IPS DF 4.7 (cell line): ENCODE data around the gene RAI1.

Experiments used
- DNase-seq: peaks from one replicate; pipeline ENCODE4 v3.0.0-alpha.2; 2013; ENCODE audit warnings: low spot score; ENCODE audit errors: extremely low read depth

RAI1 gene

GRCh38 chr17:17783116-17783824 is 102.0 kb downstream of the RAI1 start:
- DNase-seq = no peak

- no peak for DNase-seq
Measured at GRCh38 chr17:17783825-17784656, 102.8 kb downstream of the RAI1 start.

GRCh38 chr17:17784657-17785267 is 103.5 kb downstream of the RAI1 start:
- DNase-seq = no peak

- no peak for DNase-seq
Measured at GRCh38 chr17:17785407-17785806, 104.1 kb downstream of the RAI1 start.

GRCh38 chr17:17786998-17787397 is 105.7 kb downstream of the RAI1 start:
- DNase-seq = no peak

GRCh38 chr17:17787568-17787967 is 106.3 kb downstream of the RAI1 start:
- DNase-seq = no peak

GRCh38 chr17:17788967-17789366 is 107.7 kb downstream of the RAI1 start:
- no peak for DNase-seq

GRCh38 chr17:17789410-17789809 is 108.2 kb downstream of the RAI1 start:
- no peak for DNase-seq

- DNase-seq = no peak
Measured at GRCh38 chr17:17789828-17790636, 108.8 kb downstream of the RAI1 start.

- DNase-seq = no peak
Measured at GRCh38 chr17:17790637-17791464, 109.6 kb downstream of the RAI1 start.

DNA sequence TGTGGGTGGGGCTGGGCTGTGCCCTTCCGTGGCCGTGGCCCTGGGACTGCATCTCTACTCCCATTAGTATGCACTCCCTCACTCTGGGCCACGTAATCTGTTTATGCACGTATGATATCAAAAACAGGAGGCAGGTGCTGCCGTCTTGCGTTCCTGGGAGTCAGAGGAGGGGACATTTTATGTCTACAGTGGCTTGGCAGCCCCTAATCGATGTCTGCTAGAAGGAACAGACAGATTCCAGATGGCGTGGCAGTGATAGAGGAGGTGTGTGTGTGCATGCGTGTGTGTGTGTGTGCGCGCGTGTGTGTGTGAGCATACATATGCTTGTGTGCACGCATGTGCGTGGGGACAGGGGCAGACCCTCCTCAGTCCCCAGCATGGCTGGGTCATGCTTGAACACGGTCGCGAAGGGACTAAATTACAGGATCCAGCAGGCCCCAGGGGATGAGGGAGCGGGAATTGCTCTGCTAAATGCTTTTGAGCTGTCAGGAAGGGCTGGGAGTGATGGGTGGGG is 110.8 kb downstream of the RAI1 start:
- DNase-seq = no peak

DNA sequence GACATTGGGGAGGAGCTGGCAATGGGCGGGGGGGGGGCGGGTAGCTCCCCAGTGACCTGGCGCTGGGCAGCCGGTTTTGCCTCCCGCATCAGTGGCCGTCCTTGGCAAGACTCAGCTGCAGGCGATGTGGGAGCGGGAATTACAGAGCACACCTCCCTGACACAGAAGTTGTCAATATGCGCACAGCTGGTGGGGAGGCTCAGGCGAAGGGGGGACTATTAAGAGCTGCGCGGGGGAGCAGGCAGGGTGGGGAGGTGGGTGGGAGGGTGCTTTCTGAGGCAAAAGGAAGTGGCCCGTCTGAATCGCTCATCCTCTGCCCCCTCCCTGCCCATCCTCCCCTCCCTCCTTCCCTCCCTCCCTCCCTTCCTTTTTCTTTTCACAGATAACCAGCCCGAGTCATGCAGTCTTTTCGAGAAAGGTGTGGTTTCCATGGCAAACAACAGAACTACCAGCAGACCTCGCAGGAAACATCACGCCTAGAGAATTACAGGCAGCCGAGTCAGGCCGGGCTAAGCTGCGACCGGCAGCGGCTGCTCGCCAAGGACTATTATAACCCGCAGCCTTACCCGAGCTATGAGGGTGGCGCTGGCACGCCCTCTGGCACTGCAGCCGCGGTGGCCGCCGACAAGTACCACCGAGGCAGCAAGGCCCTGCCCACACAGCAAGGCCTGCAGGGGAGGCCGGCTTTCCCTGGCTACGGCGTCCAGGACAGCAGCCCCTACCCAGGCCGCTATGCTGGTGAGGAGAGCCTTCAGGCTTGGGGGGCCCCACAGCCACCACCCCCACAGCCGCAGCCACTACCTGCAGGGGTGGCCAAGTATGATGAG is 111.5 kb downstream of the RAI1 start:
- no peak for DNase-seq

DNA sequence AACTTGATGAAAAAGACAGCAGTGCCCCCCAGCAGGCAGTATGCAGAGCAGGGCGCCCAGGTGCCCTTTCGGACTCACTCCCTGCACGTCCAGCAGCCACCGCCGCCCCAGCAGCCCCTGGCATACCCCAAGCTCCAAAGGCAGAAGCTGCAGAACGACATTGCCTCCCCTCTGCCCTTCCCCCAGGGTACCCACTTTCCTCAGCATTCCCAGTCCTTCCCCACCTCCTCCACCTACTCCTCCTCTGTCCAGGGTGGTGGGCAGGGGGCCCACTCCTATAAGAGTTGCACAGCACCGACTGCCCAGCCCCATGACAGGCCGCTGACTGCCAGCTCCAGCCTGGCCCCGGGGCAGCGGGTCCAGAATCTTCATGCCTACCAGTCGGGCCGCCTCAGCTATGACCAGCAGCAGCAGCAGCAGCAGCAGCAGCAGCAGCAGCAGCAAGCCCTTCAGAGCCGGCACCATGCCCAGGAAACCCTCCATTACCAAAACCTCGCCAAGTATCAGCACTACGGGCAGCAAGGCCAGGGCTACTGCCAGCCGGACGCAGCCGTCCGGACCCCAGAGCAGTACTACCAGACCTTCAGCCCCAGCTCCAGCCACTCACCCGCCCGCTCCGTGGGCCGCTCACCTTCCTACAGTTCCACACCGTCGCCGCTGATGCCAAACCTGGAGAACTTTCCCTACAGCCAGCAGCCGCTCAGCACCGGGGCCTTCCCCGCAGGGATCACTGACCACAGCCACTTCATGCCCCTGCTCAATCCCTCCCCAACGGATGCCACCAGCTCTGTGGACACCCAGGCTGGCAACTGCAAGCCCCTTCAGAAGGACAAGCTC is 112.3 kb downstream of the RAI1 start:
- no peak for DNase-seq

- no peak for DNase-seq
Measured at GRCh38 chr17:17794382-17794781, 113.1 kb downstream of the RAI1 start.

- no peak for DNase-seq
Measured at GRCh38 chr17:17795296-17795695, 114.0 kb downstream of the RAI1 start.

DNA sequence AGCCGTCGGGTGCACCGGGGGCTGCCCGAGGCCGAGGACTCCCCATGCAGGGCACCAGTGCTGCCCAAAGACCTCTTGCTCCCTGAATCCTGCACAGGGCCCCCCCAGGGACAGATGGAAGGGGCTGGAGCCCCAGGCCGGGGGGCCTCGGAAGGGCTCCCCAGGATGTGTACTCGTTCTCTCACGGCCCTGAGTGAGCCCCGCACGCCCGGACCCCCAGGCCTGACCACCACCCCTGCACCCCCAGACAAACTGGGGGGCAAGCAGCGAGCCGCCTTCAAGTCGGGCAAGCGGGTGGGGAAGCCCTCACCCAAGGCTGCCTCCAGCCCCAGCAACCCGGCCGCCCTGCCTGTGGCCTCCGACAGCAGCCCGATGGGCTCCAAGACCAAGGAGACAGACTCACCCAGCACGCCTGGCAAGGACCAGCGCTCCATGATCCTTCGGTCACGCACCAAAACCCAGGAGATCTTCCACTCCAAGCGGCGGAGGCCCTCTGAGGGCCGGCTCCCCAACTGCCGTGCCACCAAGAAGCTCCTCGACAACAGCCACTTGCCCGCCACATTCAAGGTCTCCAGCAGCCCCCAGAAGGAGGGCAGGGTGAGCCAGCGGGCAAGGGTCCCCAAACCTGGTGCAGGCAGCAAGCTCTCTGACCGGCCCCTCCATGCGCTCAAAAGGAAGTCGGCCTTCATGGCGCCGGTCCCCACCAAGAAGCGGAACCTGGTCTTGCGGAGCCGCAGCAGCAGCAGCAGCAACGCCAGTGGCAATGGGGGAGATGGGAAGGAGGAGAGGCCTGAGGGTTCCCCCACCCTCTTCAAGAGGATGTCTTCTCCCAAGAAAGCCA is 114.9 kb downstream of the RAI1 start:
- DNase-seq = no peak

DNA sequence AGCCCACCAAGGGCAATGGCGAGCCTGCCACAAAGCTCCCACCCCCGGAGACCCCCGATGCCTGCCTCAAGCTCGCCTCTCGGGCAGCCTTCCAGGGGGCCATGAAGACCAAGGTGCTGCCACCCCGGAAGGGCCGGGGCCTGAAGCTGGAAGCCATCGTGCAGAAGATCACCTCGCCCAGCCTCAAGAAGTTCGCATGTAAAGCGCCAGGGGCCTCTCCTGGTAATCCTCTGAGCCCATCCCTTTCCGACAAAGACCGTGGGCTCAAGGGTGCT is 115.5 kb downstream of the RAI1 start:
- no peak for DNase-seq
